ENCODE data around the gene RHOT2. TPM values are rescaled to one million over a fixed set of nuclear protein-coding genes. Genes with fewer than 3 reads are reported as not detected.

The RHOT2 gene
- total and polyA plus RNA-seq, 2 of the 8 experiments (the other 6 are each of a cell fraction or from before 2014, with no cell fraction given), result 149 to 194 TPM

DNA sequence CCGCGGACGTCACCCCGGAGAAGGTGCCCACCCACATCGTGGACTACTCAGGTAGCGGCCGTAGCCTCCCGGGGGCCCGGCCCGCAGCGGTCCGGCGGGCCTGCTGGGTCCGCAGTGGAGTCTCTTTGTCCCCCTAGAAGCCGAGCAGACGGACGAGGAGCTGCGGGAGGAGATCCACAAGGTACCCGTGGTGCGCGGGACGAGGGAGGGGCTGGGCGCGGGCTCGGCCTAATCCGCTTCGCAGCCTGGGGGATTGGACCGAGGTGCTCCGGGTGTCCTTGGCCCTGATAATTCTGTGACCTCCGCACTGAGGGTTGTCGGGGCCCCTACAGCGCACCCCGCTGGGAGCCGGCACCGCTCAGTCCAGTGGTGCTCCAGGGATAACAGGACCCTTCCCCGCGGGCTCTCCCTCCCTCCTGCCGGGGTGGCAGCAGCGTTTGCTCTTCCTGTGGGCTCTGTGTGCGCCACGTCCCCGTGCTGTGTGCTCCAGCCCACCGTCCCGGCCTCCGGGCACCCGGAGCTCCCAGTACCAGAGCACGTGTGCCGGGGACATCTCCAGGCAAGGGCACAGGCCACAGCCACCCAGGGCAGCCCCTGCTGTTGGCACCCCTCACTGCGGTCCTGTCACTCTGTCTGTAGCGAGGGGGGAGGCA, 713 bp downstream of the RHOT2 start:
- WGBS, 2 experiments (ENCODE audit: extremely low coverage in 1 of 2, insufficient coverage in 1 of 2, insufficient read length in 1 of 2, insufficient replicate concordance in 2 of 2, low coverage in 1 of 2, low lambda C conversion rate in 2 of 2, missing lambda C conversion rate in 1 of 2), result 32% methylated on average over 33 of the region's 50 CpGs; no CpG with 5 or more reads in 1 of the 2 experiments
- H3K23ac ChIP-seq (ENCODE audit: insufficient read length), result no peak overlapping the region
- no peak overlapping the region for H4K5ac ChIP-seq (ENCODE audit: insufficient read length, low read depth, low read length)
- H3K23me2 ChIP-seq (ENCODE audit: low read depth, low read length), result peaks cover 5% of the 10 kb centered on the region; the same call in 1 of the 2 replicates
- no peak overlapping the region for H2BK20ac ChIP-seq (ENCODE audit: low read length)
- H3K27me3 ChIP-seq (replicated peaks in 1 of 4; ENCODE audit: control insufficient read depth in 3 of 4, extremely low read depth in 1 of 4, insufficient read depth in 3 of 4, low read length in 3 of 4), result no peaks in the 10 kb centered on the region
- no peak overlapping the region for H2AFZ ChIP-seq (ENCODE audit: low read length)
- peak overlapping the region; percentile 85 for H3K4ac ChIP-seq (replicated peaks; ENCODE audit: insufficient read length, low read depth, low read length)
- DNase-seq (ENCODE audit: low read depth in 1 of 2, low spot score in 2 of 2) (no peak), FAIRE-seq (no peak)
- no peak overlapping the region for H2BK5ac ChIP-seq (ENCODE audit: low read depth, low read length)
- H2BK12ac ChIP-seq (ENCODE audit: low read depth, low read length), result no peak overlapping the region
- H3K9me3 ChIP-seq (ENCODE audit: insufficient read depth in 2 of 2, low read depth in 1 of 2, low read length in 1 of 2), result no peaks in the 10 kb centered on the region
- ChIA-PET CTCF (ENCODE audit: partially characterized antibody) (interaction anchor here (1.4 to 12.0 kb wide), 4 partner anchors 9 to 233 kb away, joined by 3 to 104 read pairs (median 40); partner anchors contain the start of genes WDR24 and WDR90), POLR2A (ENCODE audit: partially characterized antibody) (interaction anchor here (1.3 to 17.4 kb wide), 5 partner anchors 10 to 143 kb away, joined by 4 to 214 read pairs (median 5); partner anchors contain the start of genes JMJD8, RHBDL1, STUB1 and WDR90)
- peak overlapping the region; percentile 71 for H4K8ac ChIP-seq (ENCODE audit: extremely low read depth, insufficient read depth, low read length)
- peaks cover 0 to 13% of the 10 kb centered on the region in 2 experiments; a peak in 1 of 4 replicates for H3K79me2 ChIP-seq (ENCODE audit: control insufficient read depth in 1 of 2, insufficient read depth in 2 of 2, low read length in 2 of 2)
- H3K4me2 ChIP-seq (ENCODE audit: insufficient read depth in 1 of 2, low read depth in 2 of 2, low read length in 2 of 2), result peak overlapping the region; percentile 46 to 83
- H2AK5ac ChIP-seq (ENCODE audit: low read depth, low read length), result no peak overlapping the region; the same call in 1 of the 2 replicates
- peak overlapping the region; percentile 38 to 75 (median 57) for H3K9ac ChIP-seq (replicated peaks in 1 of 4; ENCODE audit: extremely low read depth in 1 of 4, low read depth in 3 of 4, low read length in 3 of 4)
- peaks cover 13% of the 10 kb centered on the region for H3K79me1 ChIP-seq (ENCODE audit: low read depth, low read length)
- H3K56ac ChIP-seq (replicated peaks; ENCODE audit: insufficient read length, low read depth, low read length), result peak overlapping the region; percentile 39
- no peak overlapping the region for H4K91ac ChIP-seq (replicated peaks; ENCODE audit: insufficient read length, low read length)
- peak overlapping the region; percentile 71 to 89 (median 76) for H3K4me3 ChIP-seq (ENCODE audit: extremely low read depth in 1 of 4, insufficient read depth in 2 of 4, low read depth in 3 of 4, low read length in 4 of 4)
- H2BK15ac ChIP-seq (ENCODE audit: low read length), result 0 out of 2 replicates have a peak overlapping the region, but pooled peaks have one; percentile 29
- H3K4me1 ChIP-seq (replicated peaks in 1 of 4; ENCODE audit: control insufficient read depth in 3 of 4, insufficient read depth in 4 of 4, low read length in 3 of 4), result peaks cover 0 to 8% (median 5%) of the 10 kb centered on the region in 4 experiments; a peak in 5 of 7 replicates
- peaks cover 13 to 44% (median 33%) of the 10 kb centered on the region in 4 experiments for H3K36me3 ChIP-seq (ENCODE audit: control insufficient read depth in 2 of 4, insufficient read depth in 4 of 4, low read length in 3 of 4)
- H3K18ac ChIP-seq (ENCODE audit: extremely low read depth, low read length), result no peak overlapping the region
- no peak overlapping the region for H2BK120ac ChIP-seq (replicated peaks; ENCODE audit: low read depth, low read length)
- H3K27ac ChIP-seq (ENCODE audit: low read depth, low read length), result peak overlapping the region; percentile 23; the same call in 1 of the 2 replicates
- peaks cover 5 to 26% of the 10 kb centered on the region in 2 experiments for H4K20me1 ChIP-seq (replicated peaks in 1 of 2; ENCODE audit: control insufficient read depth in 1 of 2, insufficient read depth in 2 of 2, low read length in 2 of 2)
- H3K14ac ChIP-seq (ENCODE audit: insufficient read length), result no peak overlapping the region
- TF ChIP-seq POLR2AphosphoS5 (IDR thresholded peaks at IDR 0.05; ENCODE audit: low read depth, low read length) (no peak), GTF2F1 (IDR thresholded peaks at IDR 0.05; ENCODE audit: borderline replicate concordance, low read depth, low read length) (no peak), SP2 (IDR thresholded peaks at IDR 0.05; ENCODE audit: low read length) (no peak), BRCA1 (IDR thresholded peaks at IDR 0.05; ENCODE audit: low read depth, low read length) (no peak), CTBP2 (IDR thresholded peaks at IDR 0.05; ENCODE audit: borderline replicate concordance, insufficient read depth, insufficient read length, low read length) (no peak), EGR1 (IDR thresholded peaks at IDR 0.05; ENCODE audit: borderline replicate concordance, low read depth, low read length) (no peak), KDM4A (IDR thresholded peaks at IDR 0.05; ENCODE audit: low read depth, low read length, severe bottlenecking) (no peak), RXRA (IDR thresholded peaks at IDR 0.05; ENCODE audit: insufficient read depth, low read depth, low read length) (no peak), TAF7 (optimal IDR thresholded peaks at IDR 0.05; ENCODE audit: borderline replicate concordance, low read depth, low read length) (no peak), POLR2A (IDR thresholded peaks at IDR 0.05; ENCODE audit: control extremely low read depth in 1 of 2, low read depth in 2 of 2, low read length in 2 of 2) (no peak)
- TF ChIP-seq, protein P1, sequence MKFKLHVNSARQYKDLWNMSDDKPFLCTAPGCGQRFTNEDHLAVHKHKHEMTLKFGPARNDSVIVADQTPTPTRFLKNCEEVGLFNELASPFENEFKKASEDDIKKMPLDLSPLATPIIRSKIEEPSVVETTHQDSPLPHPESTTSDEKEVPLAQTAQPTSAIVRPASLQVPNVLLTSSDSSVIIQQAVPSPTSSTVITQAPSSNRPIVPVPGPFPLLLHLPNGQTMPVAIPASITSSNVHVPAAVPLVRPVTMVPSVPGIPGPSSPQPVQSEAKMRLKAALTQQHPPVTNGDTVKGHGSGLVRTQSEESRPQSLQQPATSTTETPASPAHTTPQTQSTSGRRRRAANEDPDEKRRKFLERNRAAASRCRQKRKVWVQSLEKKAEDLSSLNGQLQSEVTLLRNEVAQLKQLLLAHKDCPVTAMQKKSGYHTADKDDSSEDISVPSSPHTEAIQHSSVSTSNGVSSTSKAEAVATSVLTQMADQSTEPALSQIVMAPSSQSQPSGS (IDR thresholded peaks at IDR 0.05; ENCODE audit: low read length), result no peak

All from H1 (cell line).